HUDEP-2 (cell line): ENCODE results near the gene TMF1.

Experiments used
- DNase-seq, 76 experiments: peaks; one replicate each; lab custom pipeline; 2025; ENCODE audit not compliant: unreplicated experiment in 76 of 76; lab: John Stamatoyannopoulos, UW

Gene TMF1

DNA sequence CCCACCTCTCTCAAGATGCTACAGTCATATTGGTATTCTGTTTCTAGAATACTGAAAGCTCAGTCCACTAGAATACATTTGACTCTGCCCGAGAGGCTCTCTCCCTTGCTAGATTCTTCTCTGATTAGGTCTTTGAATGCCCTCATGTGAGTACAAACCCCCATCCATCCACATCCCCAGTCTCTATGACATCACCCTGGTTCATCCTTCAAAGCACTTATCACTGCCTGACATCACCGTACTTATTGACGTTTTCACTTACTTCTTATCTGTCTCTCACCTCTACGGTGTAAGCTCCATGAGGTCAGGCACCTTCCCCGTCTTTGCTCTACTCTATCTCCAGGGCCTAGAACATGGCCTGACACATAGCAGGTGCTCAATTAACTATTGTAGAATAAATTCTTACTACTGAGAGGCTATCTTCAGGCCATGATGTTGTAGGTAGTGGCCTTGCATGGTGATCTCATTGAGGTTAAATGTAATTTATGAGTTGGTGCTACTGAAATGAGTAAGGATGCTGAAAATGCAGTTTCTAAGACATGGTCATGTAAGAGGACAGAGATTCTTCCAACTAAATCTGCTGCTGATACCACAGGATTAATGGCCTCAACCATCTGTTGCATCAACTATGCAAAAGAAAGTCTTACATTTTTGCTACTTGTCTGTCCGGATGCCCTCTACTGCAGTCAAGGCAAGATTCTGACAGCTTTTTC, 65.5 kb downstream of the TMF1 start:
- no peak for DNase-seq

DNA sequence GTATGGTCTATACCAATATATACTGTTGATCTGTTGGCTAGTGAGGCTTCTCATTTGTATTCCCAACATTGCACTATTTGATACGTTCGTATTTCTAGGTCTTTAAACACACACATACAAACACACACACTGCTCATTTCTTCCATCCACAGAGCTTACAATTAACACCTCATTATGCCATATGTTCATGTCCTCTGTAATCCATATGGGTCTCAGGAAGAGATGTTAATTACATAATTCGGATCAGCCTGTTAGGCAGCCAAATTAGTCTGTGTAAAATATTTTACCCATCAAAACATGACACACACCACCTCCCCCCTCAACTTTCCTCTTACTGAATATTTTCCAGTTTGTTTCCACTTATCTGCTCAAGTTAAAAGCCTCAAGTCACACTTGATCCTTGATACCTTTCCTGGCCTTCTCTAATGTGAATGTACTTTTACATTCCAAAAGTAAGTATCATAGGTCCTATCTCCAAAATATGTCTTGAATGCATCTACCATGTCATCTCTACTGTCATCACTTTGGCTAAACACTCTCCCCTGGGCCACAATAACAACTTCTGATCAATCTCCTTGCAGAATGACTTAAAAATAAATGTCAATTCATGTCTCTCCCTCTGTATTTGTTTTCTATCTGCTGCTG, 66.9 kb downstream of the TMF1 start:
- DNase-seq = no peak

DNA sequence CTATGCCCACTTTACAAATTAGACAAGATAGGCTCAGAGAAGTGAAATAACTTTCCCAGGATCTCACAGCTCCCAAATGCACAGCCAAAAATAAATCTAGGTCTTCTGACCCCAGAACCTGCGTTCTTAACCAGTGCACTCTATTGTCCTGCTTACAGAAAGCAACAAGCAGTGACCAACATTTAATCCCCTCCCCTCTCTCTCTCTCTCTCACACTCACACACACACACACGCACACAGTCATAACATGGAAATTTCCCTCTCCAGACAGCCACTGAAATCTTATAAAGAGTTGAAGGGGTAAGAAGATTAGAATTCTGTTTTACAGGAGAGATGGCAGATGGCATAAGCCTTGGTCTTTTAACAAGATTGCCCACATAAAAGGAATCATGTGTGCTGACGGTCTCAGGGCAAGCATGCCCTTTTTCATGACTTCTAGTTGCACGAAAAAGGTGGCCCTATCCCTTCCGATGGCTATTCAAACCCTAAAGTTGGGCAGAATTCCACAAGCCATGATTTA, 68.1 kb downstream of the TMF1 start:
- no peak for DNase-seq

DNA sequence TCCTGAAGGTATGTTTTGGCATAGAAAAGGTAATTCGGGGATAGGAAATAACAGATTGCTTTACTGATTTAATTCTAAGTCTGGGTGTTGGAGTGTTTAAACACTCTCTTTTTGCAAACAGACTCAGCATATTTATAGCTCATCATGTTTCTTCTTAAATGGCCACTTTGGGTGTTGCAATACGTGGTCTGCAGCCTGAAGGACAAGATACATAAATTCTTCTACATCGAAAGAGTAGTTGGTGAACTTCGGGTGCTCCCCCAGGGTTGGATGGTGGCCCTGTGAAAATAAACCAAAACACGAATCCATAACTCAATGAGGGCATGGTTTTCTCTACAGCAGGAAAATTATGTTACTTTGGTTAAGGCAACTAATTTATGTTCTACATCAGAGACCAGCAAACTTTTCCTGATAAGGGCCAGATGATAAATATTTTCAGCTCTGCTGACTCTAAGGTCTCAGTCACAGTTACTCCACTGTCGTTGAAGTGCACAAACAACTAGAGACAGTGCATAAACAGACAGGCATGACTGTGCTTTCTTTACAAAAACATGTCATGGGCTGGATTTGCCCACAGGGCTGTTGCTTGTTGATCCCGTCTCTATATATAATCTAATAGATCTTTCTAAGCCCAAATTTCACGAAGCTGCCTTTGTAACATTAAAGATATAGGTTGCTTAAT, 74.5 kb downstream of the TMF1 start:
- DNase-seq = no peak

DNA sequence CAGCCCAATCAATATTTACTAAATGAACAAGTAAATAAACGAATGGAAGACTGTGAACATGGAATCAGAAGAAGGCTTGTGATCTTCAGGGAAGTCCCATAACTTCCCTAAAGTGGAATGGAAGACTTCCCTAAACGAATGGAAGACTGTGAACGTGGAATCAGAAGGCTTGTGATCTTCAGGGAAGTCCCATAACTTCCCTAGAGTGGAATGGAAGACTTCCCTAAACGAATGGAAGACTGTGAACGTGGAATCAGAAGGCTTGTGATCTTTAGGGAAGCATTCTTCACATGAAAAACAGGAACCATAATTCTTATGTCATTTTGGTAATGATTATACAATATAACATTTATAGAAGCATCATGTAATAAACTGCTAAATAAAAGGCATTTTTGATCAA, 77.4 kb downstream of the TMF1 start:
- DNase-seq = no peak

DNA sequence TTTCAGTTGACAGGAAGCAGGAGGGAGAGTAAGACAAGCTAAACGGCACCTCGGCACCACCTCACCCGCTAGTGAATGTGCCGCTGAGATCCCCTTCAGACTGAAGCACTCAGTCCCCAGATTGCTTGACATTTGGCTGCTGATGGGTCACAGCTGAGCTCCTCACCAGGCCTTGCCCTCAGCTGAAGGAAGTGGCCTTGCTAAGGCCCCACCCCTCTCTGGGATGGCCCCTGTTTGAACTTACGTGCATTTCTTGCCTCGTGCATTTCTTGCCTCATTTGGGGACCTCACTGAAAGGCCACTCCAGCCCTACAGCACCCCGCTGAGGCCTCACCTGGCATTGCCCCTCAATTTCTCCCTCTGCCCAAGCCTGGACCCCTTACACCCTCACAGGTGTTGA, 78.5 kb downstream of the TMF1 start:
- DNase-seq = no peak

DNA sequence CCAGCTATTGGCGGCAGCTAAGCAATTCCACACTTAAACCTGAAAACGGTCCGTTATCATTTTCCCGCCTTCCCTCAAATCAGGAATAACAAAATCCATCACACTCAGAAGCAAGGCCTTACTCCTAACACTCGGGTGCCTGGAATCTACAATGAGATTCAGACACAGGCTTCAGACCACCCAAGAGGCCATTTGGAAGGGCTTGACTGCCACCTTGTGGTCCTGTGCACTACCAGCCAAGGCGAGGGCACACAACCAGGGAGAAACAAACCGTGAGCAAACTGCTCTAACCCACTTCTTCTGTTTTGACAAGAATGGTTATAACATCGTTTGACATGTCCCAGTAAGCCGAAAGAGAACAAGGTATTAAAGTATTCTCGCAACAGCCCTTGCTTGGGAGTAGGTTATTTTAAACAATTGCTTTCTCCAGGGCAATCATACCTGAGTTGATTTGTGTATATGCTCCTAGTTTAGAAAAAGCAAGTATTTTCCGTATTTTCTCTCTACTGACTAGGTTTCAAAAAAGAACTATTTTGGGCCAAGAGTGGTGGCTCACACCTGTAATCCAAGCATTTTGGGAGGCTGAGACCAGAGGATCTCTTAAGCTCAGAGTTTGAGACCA, 79.7 kb downstream of the TMF1 start:
- DNase-seq = peak in 53 of 76 experiments; percentile 0 to 61 (median 24)
